H1 (cell line): ENCODE data around the gene RFX6.

ENCODE experiments used
- ATF2 ChIP-seq: IDR thresholded peaks from 2 replicates; pipeline ENCODE4 v1.6.1; 2012; ENCODE audit warnings: low read length, inconsistent platforms
- CTCF ChIP-seq, 3 experiments: IDR thresholded peaks; 1 replicate in 2 of 3; 2 replicates in 1 of 3; pipeline versions ENCODE4 v1.5.1 to v1.6.1; 2011; ENCODE audit warnings: low read length in 3 of 3, mild to moderate bottlenecking in 3 of 3, inconsistent platforms in 2 of 3, low read depth in 1 of 3, moderate library complexity in 1 of 3; ENCODE audit not compliant: insufficient read depth in 1 of 3; ENCODE audit errors: control extremely low read depth in 1 of 3
- EZH2 ChIP-seq: fragments of 200-600 bp; sonication (generic); IDR thresholded peaks from 2 replicates; pipeline ENCODE4 v1.7.1; 2012; ENCODE audit warnings: low read depth, mild to moderate bottlenecking, moderate library complexity, low read length, inconsistent platforms; ENCODE audit not compliant: severe bottlenecking
- JUND ChIP-seq: IDR thresholded peaks from 2 replicates; pipeline ENCODE4 v1.6.1; 2011; ENCODE audit warnings: mild to moderate bottlenecking, improper control_type of control experiment, low read length
- KDM1A ChIP-seq: fragments of 200-600, 300-600 bp; sonication (generic); IDR thresholded peaks from 2 replicates; pipeline ENCODE4 v1.7.1; 2016; ENCODE audit warnings: mild to moderate bottlenecking, low read length, borderline replicate concordance
- POLR2A ChIP-seq, 2 experiments: IDR thresholded peaks; 1 replicate in 1 of 2; 2 replicates in 1 of 2; pipeline ENCODE4 v1.6.1; 2011; ENCODE audit warnings: low read depth in 2 of 2, low read length in 2 of 2, mild to moderate bottlenecking in 2 of 2; ENCODE audit errors: control extremely low read depth in 1 of 2
- POLR2AphosphoS5 ChIP-seq: IDR thresholded peaks from 2 replicates; pipeline ENCODE4 v1.6.1; 2011; ENCODE audit warnings: low read depth, low read length
- RXRA ChIP-seq: IDR thresholded peaks from 2 replicates; pipeline ENCODE4 v1.6.1; 2011; ENCODE audit warnings: low read depth, mild to moderate bottlenecking, low read length, moderate library complexity; ENCODE audit not compliant: insufficient read depth
- SRF ChIP-seq: IDR thresholded peaks from 2 replicates; pipeline ENCODE4 v1.6.1; 2011; ENCODE audit warnings: mild to moderate bottlenecking, low read depth, low read length, moderate library complexity
- TEAD4 ChIP-seq: IDR thresholded peaks from 2 replicates; pipeline ENCODE4 v1.6.1; 2012; ENCODE audit warnings: low read depth, low read length, inconsistent platforms, mixed read lengths
- USF2 ChIP-seq: IDR thresholded peaks from 2 replicates; pipeline ENCODE4 v1.6.1; 2011; ENCODE audit warnings: low read length, improper control_type of control experiment

GRCh38 chr6:116887168-116887567 lies 10.1 kb downstream of the RFX6 start:
- TF ChIP-seq RXRA (no peak), EZH2 (no peak), KDM1A (no peak), JUND (no peak), CTCF (IDR thresholded peaks at IDR 0.05; ENCODE audit: control extremely low read depth in 1 of 3, insufficient read depth in 1 of 3, low read depth in 1 of 3, low read length in 3 of 3) (no peak), POLR2AphosphoS5 (no peak), SRF (no peak), USF2 (no peak), TEAD4 (no peak), POLR2A (IDR thresholded peaks at IDR 0.05; ENCODE audit: control extremely low read depth in 1 of 2, low read depth in 2 of 2, low read length in 2 of 2) (no peak), ATF2 (no peak)
